ENCODE data around the gene OTOP1. TPM values are rescaled to one million over a fixed set of nuclear protein-coding genes. Genes with fewer than 3 reads are reported as not detected.

Gene OTOP1
- total RNA-seq, result not detected in 2 replicates

GRCh38 chr4:4226606-4227438, at the start of gene OTOP1:
TSS of gene OTOP1 (minus strand) at chr4:4226929. CDS start at chr4:4226864, 65 bp downstream.

GRCh38 chr4:4248029-4248884, 21.5 kb upstream of the OTOP1 start, which contains the start of gene TMEM128:
TSS of gene TMEM128 (minus strand) at chr4:4248223. CDS start at chr4:4248202, 21 bp downstream.

Other genes with a start within 250 kb of the OTOP1 start
- 23.8 and 24.0 TPM in 2 replicates for gene TMEM128, start 21.3 kb upstream of the OTOP1 start, total RNA-seq
- gene LYAR, start 63.2 kb upstream of the OTOP1 start, total RNA-seq, result 8.5 and 28.2 TPM in 2 replicates
- gene ZBTB49, start 63.3 kb upstream of the OTOP1 start, total RNA-seq, result 2.7 and 3.4 TPM in 2 replicates
- 10.4 and 20.3 TPM in 2 replicates for gene NSG1, start 160.2 kb upstream of the OTOP1 start, total RNA-seq

Data from regular cardiac myocyte (primary cell).